GM21360 (cell line): ENCODE measurements around the gene IFNG.

Source experiments
- ATAC-seq: cut with Tn5 transposase; IDR thresholded peaks from one replicate; pipeline ENCODE4 v1.9.1; 2021; ENCODE audit warnings: mild to moderate bottlenecking, moderate library complexity; ENCODE audit not compliant: unreplicated experiment

The IFNG gene

GRCh38 chr12:68118096-68118755 is 41.3 kb downstream of the IFNG start:
- no peak for ATAC-seq

- ATAC-seq, result no peak
Observed at GRCh38 chr12:68117661-68118060, 41.9 kb downstream of the IFNG start.

GRCh38 chr12:68115281-68115680 is 44.3 kb downstream of the IFNG start:
- ATAC-seq, result no peak

- no peak for ATAC-seq
Observed at GRCh38 chr12:68114606-68115005, 44.9 kb downstream of the IFNG start.

- ATAC-seq, result no peak
Observed at GRCh38 chr12:68113644-68114043, 45.9 kb downstream of the IFNG start.

- ATAC-seq, result no peak
Observed at GRCh38 chr12:68111995-68112394, 47.5 kb downstream of the IFNG start.

- ATAC-seq, result no peak
Observed at GRCh38 chr12:68109444-68110217, 49.9 kb downstream of the IFNG start.

GRCh38 chr12:68109001-68109400 is 50.5 kb downstream of the IFNG start:
- ATAC-seq, result no peak

- no peak for ATAC-seq
Observed at GRCh38 chr12:68106660-68107059, 52.9 kb downstream of the IFNG start.

GRCh38 chr12:68106160-68106559 is 53.4 kb downstream of the IFNG start:
- ATAC-seq, result no peak
